ENCODE data around the gene RAMP1. TPM values are rescaled to one million over a fixed set of nuclear protein-coding genes. Genes with fewer than 3 reads are reported as not detected.
A peak's percentile ranks its signal among the peaks of the same experiment; 100 is the strongest.
"Not testable (repeated sequence)": the region's sequence is repeated elsewhere in the genome, so short reads cannot be mapped to it uniquely, and the experiment has no call there.

Gene RAMP1
- total and polyA plus RNA-seq, 8 donors, result 53.3 to 87.6 (median 61.7) TPM

- no peak for TF ChIP-seq CTCF (IDR thresholded peaks at IDR 0.05)
- ATAC-seq (no peak), DNase-seq (peak in 1 of 6 donors; percentile 49), FAIRE-seq (no peak)
- no peaks in the 10 kb centered on the region for H3K9me3 ChIP-seq
- no peaks in the 10 kb centered on the region for H3K36me3 ChIP-seq
- 42 to 51% methylated on average over 10 of the region's 10 CpGs for WGBS, 2 donors
- no peaks in the 10 kb centered on the region for H3K27me3 ChIP-seq
- intact Hi-C loops (cut with DNase I), result no loop called here
- peaks cover 33 to 48% (median 36%) of the 10 kb centered on the region in 3 donors for H3K4me1 ChIP-seq
- H3K27ac ChIP-seq, result peak overlapping the region; percentile 22 to 94 (median 72)
- H3K4me3 ChIP-seq, result no peak overlapping the region
Observed at GRCh38 chr2:237864444-237864931, 5.1 kb downstream of the RAMP1 start.

- peak in 5 of 6 donors; percentile 58 to 70 (median 61) for DNase-seq
- H3K4me3 ChIP-seq, result no peak overlapping the region
- H3K9me3 ChIP-seq, result no peaks in the 10 kb centered on the region
- peaks cover 33 to 48% (median 36%) of the 10 kb centered on the region in 3 donors for H3K4me1 ChIP-seq
- intact Hi-C loops (cut with DNase I), result no loop called here
- TF ChIP-seq CTCF (IDR thresholded peaks at IDR 0.05), result no peak
- H3K36me3 ChIP-seq, result no peaks in the 10 kb centered on the region
- 58% methylated on average over 9 of the region's 9 CpGs for WGBS, 2 donors
- ATAC-seq, result peak; percentile 15 to 46 (median 34)
- H3K27me3 ChIP-seq, result no peaks in the 10 kb centered on the region
- FAIRE-seq, result no peak
- peak overlapping the region; percentile 22 to 94 (median 72) for H3K27ac ChIP-seq
Observed at GRCh38 chr2:237864940-237865622, 5.7 kb downstream of the RAMP1 start.

- Histone ChIP-seq H3K36me3 (no peaks in the 10 kb centered on the region), H3K27ac (peak overlapping the region in 2 of 4 donors; percentile 73 to 94), H3K27me3 (no peaks in the 10 kb centered on the region), H3K4me1 (peaks cover 33 to 48% (median 36%) of the 10 kb centered on the region in 3 donors), H3K9me3 (no peaks in the 10 kb centered on the region), H3K4me3 (no peak overlapping the region)
- ATAC-seq (no peak), DNase-seq (peak in 1 of 6 donors; percentile 9), FAIRE-seq (no peak)
- TF ChIP-seq CTCF (IDR thresholded peaks at IDR 0.05), result no peak
- intact Hi-C loops (cut with DNase I), result no loop called here
- WGBS, 2 donors, result 87 to 92% methylated on average over 7 of the region's 7 CpGs
Observed at GRCh38 chr2:237865623-237866041, 6.2 kb downstream of the RAMP1 start.

DNA sequence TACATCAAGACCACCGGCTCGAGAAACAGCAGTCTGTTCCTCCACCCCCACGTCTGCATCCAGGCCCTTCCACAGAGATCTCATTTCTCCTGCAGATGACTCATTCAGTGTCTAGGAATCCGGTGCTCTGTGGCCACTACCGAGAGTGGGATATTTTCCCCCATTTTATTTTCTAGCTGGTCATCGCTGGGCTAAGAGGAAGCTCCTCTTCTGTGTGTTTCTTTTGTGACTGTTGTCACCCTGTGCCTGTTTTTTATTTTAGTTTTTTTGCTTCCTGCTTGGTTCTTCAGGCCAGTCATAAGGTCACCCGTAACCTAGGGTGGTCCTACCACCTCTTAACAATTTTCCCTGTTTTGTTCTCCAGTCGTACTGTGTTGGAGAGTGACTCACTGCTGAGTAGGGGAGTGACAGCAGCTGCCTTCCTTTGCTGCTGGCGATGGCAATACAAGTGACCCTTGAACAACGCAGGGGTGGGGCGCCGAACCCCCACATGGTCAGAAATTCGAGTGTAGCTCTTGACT, 6.7 kb downstream of the RAMP1 start:
- Histone ChIP-seq H3K27ac (peak overlapping the region in 2 of 4 donors; percentile 73 to 94), H3K27me3 (no peaks in the 10 kb centered on the region), H3K9me3 (no peaks in the 10 kb centered on the region), H3K36me3 (no peaks in the 10 kb centered on the region), H3K4me1 (peaks cover 33 to 48% (median 36%) of the 10 kb centered on the region in 3 donors), H3K4me3 (no peak overlapping the region)
- 63 to 76% methylated on average over 13 of the region's 13 CpGs for WGBS, 2 donors
- ATAC-seq (no peak), FAIRE-seq (no peak), DNase-seq (no peak)
- intact Hi-C loops (cut with DNase I), result no loop called here
- TF ChIP-seq CTCF (IDR thresholded peaks at IDR 0.05), result no peak

- Histone ChIP-seq H3K4me1 (peaks cover 25 to 37% (median 27%) of the 10 kb centered on the region in 3 donors), H3K36me3 (no peaks in the 10 kb centered on the region), H3K27me3 (no peaks in the 10 kb centered on the region), H3K9me3 (no peaks in the 10 kb centered on the region), H3K4me3 (no peak overlapping the region), H3K27ac (peak overlapping the region in 1 of 4 donors; percentile 5)
- intact Hi-C loops (cut with DNase I), result no loop called here
- no peak for TF ChIP-seq CTCF (IDR thresholded peaks at IDR 0.05)
- DNase-seq (peak in 1 of 6 donors; percentile 20), FAIRE-seq (no peak), ATAC-seq (no peak)
- 81 to 84% methylated on average over 10 of the region's 10 CpGs for WGBS, 2 donors
Observed at GRCh38 chr2:237867465-237867864, 8.0 kb downstream of the RAMP1 start.

DNA sequence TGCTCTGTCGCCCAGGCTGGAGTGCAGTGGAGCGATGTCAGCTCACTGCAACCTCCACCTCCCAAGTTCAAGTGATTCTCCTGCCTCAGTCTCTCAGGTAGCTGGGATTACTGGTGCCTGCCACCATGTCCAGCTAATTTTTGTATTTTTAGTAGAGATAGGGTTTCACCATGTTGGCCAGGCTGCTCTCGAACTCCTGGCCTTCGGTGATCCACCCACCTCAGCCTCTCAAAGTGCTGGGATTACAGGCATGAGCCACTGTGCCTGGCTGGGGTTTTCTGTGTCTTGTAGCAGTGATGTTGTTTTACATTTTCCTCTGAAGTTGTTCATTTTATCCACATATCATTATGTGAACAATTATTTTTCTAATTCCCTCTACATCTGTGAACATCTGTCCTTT, 8.7 kb downstream of the RAMP1 start:
- FAIRE-seq; intact Hi-C loops (cut with DNase I); H3K9me3 ChIP-seq; ATAC-seq; DNase-seq; H3K36me3 ChIP-seq; H3K4me3 ChIP-seq; H3K27me3 ChIP-seq: not testable (repeated sequence)
- peak overlapping the region in 1 of 4 donors; percentile 5 for H3K27ac ChIP-seq
- peaks cover 18 to 32% (median 24%) of the 10 kb centered on the region in 3 donors for H3K4me1 ChIP-seq
- WGBS, 2 donors, result 87 to 95% methylated on average over 4 of the region's 4 CpGs

All from pancreas (tissue), 10 donors.